ENCODE results near the gene PCDHGB4. TPM values are rescaled to one million over a fixed set of nuclear protein-coding genes. Genes with fewer than 3 reads are reported as not detected.

PCDHGB4 gene
- total and polyA plus RNA-seq, 10 of the 15 experiments (the other 5 are each of a cell fraction or from before 2014, with no cell fraction given) = 0.02 to 0.20 (median 0.04) TPM; not detected in 4

DNA sequence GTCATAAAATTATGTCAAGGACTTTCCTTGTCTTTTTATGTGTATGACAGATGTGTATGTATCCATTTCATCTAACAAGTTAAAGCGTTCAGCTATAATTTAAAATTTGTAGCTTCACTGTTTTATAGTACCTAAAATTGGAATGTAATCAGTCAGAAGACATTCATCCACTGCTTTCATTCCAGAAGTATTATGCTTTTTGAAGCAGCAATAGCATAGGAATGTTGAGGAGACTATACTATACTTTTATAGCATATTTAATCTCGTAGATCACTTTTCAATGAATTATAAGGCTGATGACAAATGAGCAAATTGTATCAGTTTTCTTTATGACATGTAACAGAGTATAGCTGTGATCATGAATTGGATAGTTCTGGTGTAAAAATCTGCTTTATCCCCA, 49.7 kb downstream of the PCDHGB4 start:
- FAIRE-seq = no peak
- H3K9ac ChIP-seq (ENCODE audit: control insufficient read depth, insufficient read depth, low read length) = no peak overlapping the region
- WGBS (ENCODE audit: insufficient coverage, insufficient replicate concordance, low lambda C conversion rate, missing lambda C conversion rate) = 80% methylated on average over 2 of the region's 2 CpGs
- no TSS peak for BruUV-seq (replicated peaks)
- no peaks in the 10 kb centered on the region for H3K36me3 ChIP-seq (ENCODE audit: control insufficient read depth in 2 of 2, insufficient read depth in 2 of 2, low read length in 1 of 2)
- H4K20me1 ChIP-seq (ENCODE audit: control insufficient read depth, insufficient read depth) = no peaks in the 10 kb centered on the region
- H3K27ac ChIP-seq (ENCODE audit: control insufficient read depth, insufficient read depth) = no peak overlapping the region
- CTCF ChIA-PET = interaction anchor here (0.6 to 1.9 kb wide), 6 partner anchors 16 to 598 kb away, joined by 3 to 8 read pairs (median 4); partner anchors contain the start of genes PCDHGA10, PCDHGA11 and PCDHGA6
- TF ChIP-seq NFYB (IDR thresholded peaks at IDR 0.05; ENCODE audit: insufficient read depth, low read depth, low read length) = no peak
- TF ChIP-seq STAT3 (IDR thresholded peaks at IDR 0.05; ENCODE audit: low read depth, low read length) = no peak
- TF ChIP-seq FOS (IDR thresholded peaks at IDR 0.05; ENCODE audit: borderline replicate concordance, extremely low read depth, insufficient read length) = no peak
- no peak for TF ChIP-seq SREBF1 (IDR thresholded peaks at IDR 0.05; ENCODE audit: low read length)
- TF ChIP-seq, protein P1, sequence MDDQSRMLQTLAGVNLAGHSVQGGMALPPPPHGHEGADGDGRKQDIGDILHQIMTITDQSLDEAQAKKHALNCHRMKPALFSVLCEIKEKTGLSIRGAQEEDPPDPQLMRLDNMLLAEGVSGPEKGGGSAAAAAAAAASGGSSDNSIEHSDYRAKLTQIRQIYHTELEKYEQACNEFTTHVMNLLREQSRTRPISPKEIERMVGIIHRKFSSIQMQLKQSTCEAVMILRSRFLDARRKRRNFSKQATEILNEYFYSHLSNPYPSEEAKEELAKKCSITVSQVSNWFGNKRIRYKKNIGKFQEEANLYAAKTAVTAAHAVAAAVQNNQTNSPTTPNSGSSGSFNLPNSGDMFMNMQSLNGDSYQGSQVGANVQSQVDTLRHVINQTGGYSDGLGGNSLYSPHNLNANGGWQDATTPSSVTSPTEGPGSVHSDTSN (IDR thresholded peaks at IDR 0.05; ENCODE audit: insufficient replicate concordance, low read depth, low read length) = no peak
- TF ChIP-seq NFXL1 (IDR thresholded peaks at IDR 0.05; ENCODE audit: borderline replicate concordance) = no peak
- no peak for TF ChIP-seq CEBPB (IDR thresholded peaks at IDR 0.05; ENCODE audit: borderline replicate concordance in 1 of 2, low read depth in 2 of 2, low read length in 2 of 2)
- no peak for TF ChIP-seq YY1 (IDR thresholded peaks at IDR 0.05; ENCODE audit: low read depth, low read length)
- TF ChIP-seq MEF2B (IDR thresholded peaks at IDR 0.05; ENCODE audit: partially characterized antibody, poor library complexity, severe bottlenecking) = no peak
- H2AFZ ChIP-seq (ENCODE audit: control insufficient read depth, low read depth, low read length) = no peak overlapping the region
- intact Hi-C loops (cut with micrococcal nuclease; ENCODE audit: unreplicated experiment) = no loop called here
- RAD21 ChIA-PET (ENCODE audit: unreplicated experiment) = no interaction called here
- in situ Hi-C loops (cut with MboI) = no loop called here
- no peak for ATAC-seq
- DNase-seq (ENCODE audit: low read depth, low spot score) = no peak
- no peaks in the 10 kb centered on the region for H3K79me2 ChIP-seq (ENCODE audit: control insufficient read depth, insufficient read depth, low read length)
- no peak overlapping the region for H3K4me2 ChIP-seq (ENCODE audit: control insufficient read depth, insufficient read depth)
- POLR2A ChIA-PET = no interaction called here
- no peaks in the 10 kb centered on the region for H3K27me3 ChIP-seq (replicated peaks in 1 of 2; ENCODE audit: control insufficient read depth in 2 of 2, insufficient read depth in 2 of 2, low read length in 1 of 2)
- H3K4me1 ChIP-seq (ENCODE audit: control insufficient read depth, insufficient read depth, low read length) = no peaks in the 10 kb centered on the region
- no peak overlapping the region for H3K4me3 ChIP-seq
- no peaks in the 10 kb centered on the region; the same call in 2 of the 3 replicates for H3K9me3 ChIP-seq (replicated peaks; ENCODE audit: control insufficient read depth, insufficient read depth, low read length)
- SMC1A ChIA-PET (ENCODE audit: uncharacterized antibody, unreplicated experiment) = interaction anchor here (1.0 kb wide), 1 partner anchor 121 kb away, joined by 3 read pairs; no protein-coding TSS in a partner anchor

All from GM12878 (cell line).